Coronary artery (tissue), 2 donors: ENCODE results near the gene YKT6.

Source experiments
- DNase-seq: peaks from one replicate; pipeline ENCODE4 v3.0.0-alpha.2; 2017; ENCODE audit warnings: low spot score
- H3K27ac ChIP-seq, 2 donors: fragments of 200-600 bp; sonication (generic); one replicate each; pipeline ENCODE4 v1.5.1; 2016 to 2019
- H3K4me3 ChIP-seq: fragments of 200-600 bp; sonication (generic); 2 replicates; pipeline ENCODE4 v1.5.1; 2016; ENCODE audit warnings: mild to moderate bottlenecking, moderate library complexity
- TF ChIP-seq, protein P1 (sequence below): fragments of 200-600 bp; sonication (generic); IDR thresholded peaks from one replicate; pipeline ENCODE4 v1.5.1; 2019; ENCODE audit warnings: antibody characterized with exemption

Gene YKT6

DNA sequence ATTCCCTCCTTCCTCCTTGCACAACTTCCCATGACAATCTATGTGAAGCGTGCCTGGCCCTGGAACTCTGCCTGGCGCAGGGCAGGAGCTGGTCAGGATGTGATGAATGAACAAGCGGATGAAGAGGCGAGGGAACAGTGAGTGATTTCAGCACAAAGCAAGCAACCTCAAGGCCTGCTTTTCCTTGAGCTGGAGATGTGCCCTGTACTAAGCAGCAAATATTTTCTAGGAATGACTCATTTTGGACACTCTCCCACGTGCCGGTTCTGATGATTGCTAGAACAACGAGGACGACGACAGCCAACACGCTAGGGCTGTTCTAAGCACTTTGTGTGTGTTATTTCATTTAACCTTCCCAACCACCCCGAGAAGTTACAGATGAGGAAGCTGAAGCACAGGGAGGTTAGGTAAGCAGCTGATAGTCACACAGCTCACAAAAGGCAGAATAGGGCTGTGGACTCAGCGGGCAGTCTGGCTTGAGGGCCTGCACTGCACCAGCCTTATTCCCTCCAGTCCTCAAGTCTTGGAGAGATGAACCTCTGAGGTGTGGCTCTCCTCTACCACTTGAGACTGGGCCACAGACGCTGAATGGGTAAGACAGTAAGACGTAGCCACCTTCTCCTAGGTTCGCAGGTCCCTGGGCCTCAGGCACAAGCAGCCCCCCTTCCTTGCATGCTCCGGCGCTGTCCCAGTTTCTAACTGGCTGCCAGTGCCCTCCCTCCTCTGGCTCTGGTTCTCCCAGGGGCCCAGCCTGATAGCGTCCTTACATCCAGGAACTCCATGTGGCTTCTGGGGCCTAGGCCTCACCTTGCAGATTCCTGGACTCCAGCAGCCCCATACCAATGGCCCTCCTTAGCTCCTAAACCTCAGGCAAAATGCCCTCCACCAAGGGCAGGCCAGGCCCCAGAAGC lies 59.0 kb downstream of the YKT6 start:
- peak; percentile 79 for DNase-seq
- Histone ChIP-seq H3K4me3 (no peak overlapping the region), H3K27ac (peak overlapping the region; percentile 81 to 88)
- TF ChIP-seq, protein P1, sequence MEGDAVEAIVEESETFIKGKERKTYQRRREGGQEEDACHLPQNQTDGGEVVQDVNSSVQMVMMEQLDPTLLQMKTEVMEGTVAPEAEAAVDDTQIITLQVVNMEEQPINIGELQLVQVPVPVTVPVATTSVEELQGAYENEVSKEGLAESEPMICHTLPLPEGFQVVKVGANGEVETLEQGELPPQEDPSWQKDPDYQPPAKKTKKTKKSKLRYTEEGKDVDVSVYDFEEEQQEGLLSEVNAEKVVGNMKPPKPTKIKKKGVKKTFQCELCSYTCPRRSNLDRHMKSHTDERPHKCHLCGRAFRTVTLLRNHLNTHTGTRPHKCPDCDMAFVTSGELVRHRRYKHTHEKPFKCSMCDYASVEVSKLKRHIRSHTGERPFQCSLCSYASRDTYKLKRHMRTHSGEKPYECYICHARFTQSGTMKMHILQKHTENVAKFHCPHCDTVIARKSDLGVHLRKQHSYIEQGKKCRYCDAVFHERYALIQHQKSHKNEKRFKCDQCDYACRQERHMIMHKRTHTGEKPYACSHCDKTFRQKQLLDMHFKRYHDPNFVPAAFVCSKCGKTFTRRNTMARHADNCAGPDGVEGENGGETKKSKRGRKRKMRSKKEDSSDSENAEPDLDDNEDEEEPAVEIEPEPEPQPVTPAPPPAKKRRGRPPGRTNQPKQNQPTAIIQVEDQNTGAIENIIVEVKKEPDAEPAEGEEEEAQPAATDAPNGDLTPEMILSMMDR = no peak

DNA sequence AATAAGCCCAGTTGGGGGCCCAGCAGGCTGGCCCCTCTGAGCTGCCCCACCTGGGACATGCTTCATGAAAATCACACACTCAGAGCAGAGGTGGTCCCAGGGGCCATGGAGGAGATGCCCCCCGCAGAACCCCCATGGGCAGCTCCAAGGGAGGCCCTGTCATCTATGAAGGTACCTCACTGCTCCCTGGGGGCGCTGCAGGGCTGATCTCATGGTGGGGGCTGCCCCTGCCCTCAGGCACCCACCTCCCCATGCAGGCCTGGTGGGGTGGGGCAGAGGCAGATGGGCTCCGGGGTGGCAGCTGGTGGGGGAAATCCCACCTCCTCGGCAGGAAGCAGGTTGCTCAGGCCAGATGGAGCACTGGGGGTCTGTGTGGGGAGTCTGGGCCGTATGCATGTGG lies 60.5 kb downstream of the YKT6 start:
- Histone ChIP-seq H3K4me3 (no peak overlapping the region), H3K27ac (no peak overlapping the region)
- DNase-seq = no peak
- TF ChIP-seq, protein P1 = no peak

DNA sequence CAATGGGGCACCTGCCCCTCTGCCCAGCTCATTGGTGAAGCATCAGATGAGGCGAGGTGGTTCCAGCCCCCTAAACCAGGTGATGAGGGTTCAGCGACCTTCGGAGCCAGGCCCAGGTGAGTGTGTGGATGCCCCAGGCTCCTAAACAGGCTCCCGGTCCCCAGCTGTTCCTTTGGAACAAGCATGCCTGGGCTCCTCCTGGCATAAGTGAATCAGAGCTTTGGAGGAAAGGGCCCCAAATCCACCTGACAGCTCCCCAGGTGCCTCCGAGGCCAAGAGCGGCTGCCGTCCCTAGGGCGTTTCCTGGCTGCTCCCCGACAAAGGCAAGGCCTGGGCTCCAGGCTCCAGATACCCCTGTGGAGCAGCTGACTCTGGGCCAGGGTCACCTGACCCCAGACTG lies 61.3 kb downstream of the YKT6 start:
- TF ChIP-seq, protein P1 = no peak
- no peak overlapping the region for H3K27ac ChIP-seq
- DNase-seq = no peak
- no peak overlapping the region for H3K4me3 ChIP-seq

DNA sequence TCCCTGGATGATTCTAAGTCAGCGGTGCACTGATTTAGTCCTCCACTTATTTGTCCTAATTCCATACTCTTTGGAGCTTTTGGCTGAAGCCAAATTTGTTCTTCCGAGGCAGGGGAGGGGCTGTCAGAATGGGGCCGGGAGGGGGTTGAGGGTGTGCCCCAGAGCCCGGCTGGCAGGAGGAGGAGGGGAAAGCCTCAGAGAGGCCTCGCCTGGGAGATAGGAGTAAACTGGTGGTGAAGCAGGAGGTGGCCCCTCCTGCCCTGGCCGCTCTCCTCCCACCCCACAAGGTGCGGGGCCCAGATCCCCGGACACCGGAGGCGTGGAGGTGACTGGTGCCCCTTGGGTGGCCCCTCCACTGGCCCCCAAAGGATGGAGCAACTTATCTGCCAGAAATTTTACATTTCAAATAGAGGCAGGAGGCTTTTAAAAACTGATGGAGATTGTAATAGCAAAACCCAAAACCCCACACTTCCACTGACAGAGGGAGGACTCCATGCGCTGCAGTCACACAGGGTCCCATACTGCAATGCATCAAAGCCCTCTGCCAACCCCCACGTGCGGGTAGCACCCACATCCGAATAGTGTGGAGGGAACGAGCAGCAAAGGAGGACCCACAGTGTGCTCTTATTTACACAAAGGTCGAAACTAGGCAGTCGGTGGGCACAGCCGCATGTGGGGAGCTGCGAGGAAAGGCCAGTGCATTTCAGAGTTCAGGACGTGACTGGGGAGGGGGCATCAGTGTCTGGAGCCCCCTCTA lies 62.7 kb downstream of the YKT6 start:
- no peak overlapping the region for H3K27ac ChIP-seq
- DNase-seq = no peak
- TF ChIP-seq, protein P1 = no peak
- no peak overlapping the region for H3K4me3 ChIP-seq
